Neural progenitor cell (in vitro differentiated cells): Measurements from ENCODE around the gene BTG2.

Source experiments
- EZH2phosphoT487 ChIP-seq: fragments of 200-600 bp; sonication (generic); IDR thresholded peaks from 2 replicates; pipeline ENCODE4 v1.6.1; 2017; ENCODE audit warnings: antibody characterized with exemption
- TF ChIP-seq, protein P1 (sequence below): fragments of 200-600 bp; sonication (generic); IDR thresholded peaks from 2 replicates; pipeline ENCODE4 v1.5.1; 2017; ENCODE audit warnings: antibody characterized with exemption, mild to moderate bottlenecking

DNA sequence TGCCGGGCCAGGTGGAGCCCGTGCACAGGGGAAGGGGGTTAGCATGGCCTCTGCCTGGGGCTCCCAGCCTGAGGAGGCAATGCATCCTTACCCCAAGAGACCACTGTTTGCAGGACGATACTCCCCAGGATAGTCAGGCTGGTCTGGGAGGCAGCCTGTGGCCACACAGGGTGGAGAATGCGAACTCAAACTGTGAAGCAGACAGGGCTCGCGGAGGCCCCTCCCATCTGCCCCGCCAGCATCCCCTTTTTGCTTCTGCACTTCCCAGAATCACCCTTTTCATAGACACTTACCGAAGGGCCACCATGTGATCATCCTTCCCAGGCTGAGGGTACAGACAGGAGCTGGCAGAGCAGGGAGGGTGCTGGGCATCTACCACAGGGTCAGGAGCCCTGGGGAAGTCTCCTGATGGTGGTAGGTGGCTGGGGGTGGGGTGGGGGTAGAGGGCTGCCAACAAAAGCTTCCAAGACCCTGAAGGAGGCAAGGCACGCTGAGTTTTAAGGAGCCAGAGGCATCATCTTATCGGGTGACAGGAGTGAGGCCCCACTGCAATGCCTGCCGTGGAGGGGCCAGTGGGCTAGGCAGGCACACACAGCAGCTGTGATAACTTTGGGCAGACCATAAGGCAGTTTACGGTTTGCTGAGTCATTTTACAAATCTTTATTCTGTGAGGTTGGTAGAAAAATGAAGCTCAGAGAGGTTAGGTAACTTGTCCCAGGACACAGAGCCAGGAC lies 31.3 kb upstream of the BTG2 start:
- TF ChIP-seq, protein P1, sequence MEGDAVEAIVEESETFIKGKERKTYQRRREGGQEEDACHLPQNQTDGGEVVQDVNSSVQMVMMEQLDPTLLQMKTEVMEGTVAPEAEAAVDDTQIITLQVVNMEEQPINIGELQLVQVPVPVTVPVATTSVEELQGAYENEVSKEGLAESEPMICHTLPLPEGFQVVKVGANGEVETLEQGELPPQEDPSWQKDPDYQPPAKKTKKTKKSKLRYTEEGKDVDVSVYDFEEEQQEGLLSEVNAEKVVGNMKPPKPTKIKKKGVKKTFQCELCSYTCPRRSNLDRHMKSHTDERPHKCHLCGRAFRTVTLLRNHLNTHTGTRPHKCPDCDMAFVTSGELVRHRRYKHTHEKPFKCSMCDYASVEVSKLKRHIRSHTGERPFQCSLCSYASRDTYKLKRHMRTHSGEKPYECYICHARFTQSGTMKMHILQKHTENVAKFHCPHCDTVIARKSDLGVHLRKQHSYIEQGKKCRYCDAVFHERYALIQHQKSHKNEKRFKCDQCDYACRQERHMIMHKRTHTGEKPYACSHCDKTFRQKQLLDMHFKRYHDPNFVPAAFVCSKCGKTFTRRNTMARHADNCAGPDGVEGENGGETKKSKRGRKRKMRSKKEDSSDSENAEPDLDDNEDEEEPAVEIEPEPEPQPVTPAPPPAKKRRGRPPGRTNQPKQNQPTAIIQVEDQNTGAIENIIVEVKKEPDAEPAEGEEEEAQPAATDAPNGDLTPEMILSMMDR = no peak
- TF ChIP-seq EZH2phosphoT487 = no peak
